NT2/D1 (cell line): ENCODE measurements around the gene PTPRT.

Experiments
- SUZ12 ChIP-seq: IDR thresholded peaks from 2 replicates; pipeline ENCODE4 v1.6.1; 2011; ENCODE audit not compliant: insufficient read length, insufficient read depth; ENCODE audit errors: extremely low read depth
- YY1 ChIP-seq: IDR thresholded peaks from 2 replicates; pipeline ENCODE4 v1.6.1; 2011; ENCODE audit not compliant: insufficient read length, insufficient read depth
- ZNF274 ChIP-seq: IDR thresholded peaks from 2 replicates; pipeline ENCODE4 v1.6.1; 2011; ENCODE audit warnings: mild to moderate bottlenecking, low read depth, low read length

DNA sequence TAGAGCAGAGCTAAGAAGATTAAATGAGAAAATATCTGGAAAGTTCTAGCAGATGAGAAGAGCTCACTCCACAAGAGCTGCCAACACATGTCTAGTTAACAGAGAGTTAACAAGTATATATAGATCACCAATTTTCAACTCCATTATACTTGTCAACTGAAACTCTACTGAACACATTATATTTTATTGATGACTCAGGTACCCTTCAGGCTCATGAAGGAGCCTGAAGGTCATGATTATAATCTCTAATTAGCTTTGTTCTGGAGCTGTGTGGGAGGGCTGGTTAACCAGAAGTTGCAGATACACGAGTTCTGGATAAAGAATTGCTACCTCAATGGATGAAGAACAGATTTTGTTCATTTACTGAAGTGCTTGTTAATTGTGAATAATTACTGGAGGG, 42.1 kb upstream of the PTPRT start:
- TF ChIP-seq ZNF274 = no peak
- no peak for TF ChIP-seq SUZ12
- no peak for TF ChIP-seq YY1
